HepG2 (cell line): ENCODE results near the gene PCIF1. TPM values are rescaled to one million over a fixed set of nuclear protein-coding genes. Genes with fewer than 3 reads are reported as not detected.

Source experiments
- ATAC-seq: fragments of 200-7000 bp; cut with Tn5 transposase; 3 replicates; pipeline ENCODE4 v1.9.1; 2020; ENCODE audit warnings: mild to moderate bottlenecking, moderate library complexity
- BruUV-seq: library from RNA; stranded (reverse); fragments of 400-500 nt; replicated peaks from 2 replicates; lab custom pipeline; 2021; lab: Mats Ljungman, UMichigan
- CTCF ChIA-PET: fragments of 300-600 bp; formaldehyde crosslinking; extraction: SDS; loops from one replicate; lab custom pipeline; 2021; ENCODE audit warnings: low total read pairs, inconsistent platforms, low intra/inter-chr PET ratio; lab: Yijun Ruan, JAX
- POLR2A ChIA-PET: fragments of 350-600 bp; sonication (Branson Sonifier 250); formaldehyde crosslinking; loops from one replicate; lab custom pipeline; 2020; ENCODE audit warnings: antibody characterized with exemption, inconsistent platforms; lab: Yijun Ruan, JAX
- DNase-seq: peaks from one replicate; pipeline ENCODE4 v3.0.0-alpha.2; 2015; ENCODE audit warnings: low spot score
- FAIRE-seq: peaks from 3 replicates; lab custom pipeline; 2011; peaks lifted over from hg19 to GRCh38; lab: Jason Lieb, UNC
- H2AFZ ChIP-seq: one replicate; pipeline ENCODE4 v1.6.1; 2011; ENCODE audit warnings: low read length, inconsistent platforms
- H3K27ac ChIP-seq: fragments of 300-600 bp; 3 replicates; pipeline ENCODE4 v1.8.0; 2011; ENCODE audit warnings: mixed run types, mild to moderate bottlenecking, mixed read lengths, low read length, inconsistent platforms; ENCODE audit not compliant: insufficient read depth; ENCODE audit errors: extremely low read length
- H3K27me3 ChIP-seq, 2 experiments: fragments of 200-600 bp in 1 of 2; 2 replicates in 1 of 2; 3 replicates in 1 of 2; pipeline versions ENCODE4 v1.6.0 to v1.8.0; 2011; ENCODE audit warnings: low read length in 2 of 2, mild to moderate bottlenecking in 2 of 2, moderate library complexity in 2 of 2, inconsistent platforms in 1 of 2; ENCODE audit not compliant: insufficient read depth in 2 of 2, control insufficient read depth in 1 of 2
- H3K36me3 ChIP-seq, 2 experiments: fragments of 200-600 bp in 1 of 2; replicated peaks in 1 of 2; 2 replicates in 1 of 2; 3 replicates in 1 of 2; pipeline versions ENCODE4 v1.5.1 to v1.8.0; 2011; ENCODE audit warnings: low read length in 2 of 2, inconsistent platforms in 1 of 2; ENCODE audit not compliant: insufficient read depth in 2 of 2, control insufficient read depth in 1 of 2
- H3K4me1 ChIP-seq: 2 replicates; pipeline ENCODE4 v1.5.1; 2012; ENCODE audit warnings: low read length, inconsistent platforms; ENCODE audit not compliant: insufficient read depth
- H3K4me2 ChIP-seq: 2 replicates; pipeline ENCODE4 v1.6.0; 2011; ENCODE audit warnings: low read depth, low read length, inconsistent platforms
- H3K4me3 ChIP-seq, 3 experiments: fragments of 200-600 bp in 1 of 3; sonication (generic), shearing (Covaris generic) in 1 of 3; replicated peaks in 1 of 3; 2 replicates each; pipeline ENCODE4 v1.5.1; 2011 to 2016; ENCODE audit warnings: low read length in 3 of 3, inconsistent platforms in 2 of 3, low read depth in 2 of 3, mild to moderate bottlenecking in 2 of 3, control low read depth in 1 of 3, mixed read lengths in 1 of 3; ENCODE audit not compliant: insufficient read depth in 1 of 3
- H3K79me2 ChIP-seq: one replicate; pipeline ENCODE4 v1.6.1; 2011; ENCODE audit warnings: low read length, inconsistent platforms; ENCODE audit not compliant: insufficient read depth
- H3K9ac ChIP-seq: 2 replicates; pipeline ENCODE4 v1.6.0; 2011; ENCODE audit warnings: mild to moderate bottlenecking, low read depth, low read length, inconsistent platforms; ENCODE audit not compliant: insufficient read depth
- H3K9me3 ChIP-seq: 2 replicates; pipeline ENCODE4 v1.5.1; 2012; ENCODE audit warnings: mild to moderate bottlenecking, low read length
- H4K20me1 ChIP-seq: 2 replicates; pipeline ENCODE4 v1.6.0; 2011; ENCODE audit warnings: inconsistent platforms, mild to moderate bottlenecking, low read length, moderate library complexity; ENCODE audit not compliant: insufficient read depth
- CCDC6 ChIP-seq: sonication (generic); formaldehyde crosslinking; IDR thresholded peaks from 2 replicates; pipeline ENCODE4 v1.8.1; 2022; ENCODE audit warnings: mild to moderate bottlenecking, missing genetic modification reagents, moderate library complexity
- ETV5 ChIP-seq: IDR thresholded peaks from 2 replicates; pipeline ENCODE4 v1.6.1; 2018; ENCODE audit warnings: missing biosample characterization, missing genetic modification reagents, inconsistent platforms, borderline replicate concordance
- HCFC1 ChIP-seq: fragments of 150-350 bp; IDR thresholded peaks from 2 replicates; pipeline ENCODE4 v1.6.1; 2014; ENCODE audit warnings: low read depth, low read length
- HMG20B ChIP-seq: conservative IDR thresholded peaks from 2 replicates; pipeline ENCODE4 v1.6.1; 2016; ENCODE audit warnings: missing genetic modification reagents, missing compliant biosample characterization
- MED1 ChIP-seq: sonication (generic); formaldehyde crosslinking; IDR thresholded peaks from 2 replicates; pipeline ENCODE4 v1.4.0; 2020; ENCODE audit warnings: missing genetic modification reagents
- NFYB ChIP-seq: sonication (generic); formaldehyde crosslinking; IDR thresholded peaks from 2 replicates; pipeline ENCODE4 v1.4.0; 2020; ENCODE audit warnings: missing genetic modification reagents
- POLR2A ChIP-seq, 2 experiments: IDR thresholded peaks; 2 replicates each; pipeline ENCODE4 v1.6.1; 2011; ENCODE audit warnings: low read depth in 2 of 2, low read length in 2 of 2, mild to moderate bottlenecking in 1 of 2, moderate library complexity in 1 of 2; ENCODE audit not compliant: insufficient read depth in 1 of 2
- XRCC5 ChIP-seq: fragments of 200-400 bp; formaldehyde crosslinking; optimal IDR thresholded peaks from 2 replicates; pipeline ENCODE3; 2017; ENCODE audit warnings: mild to moderate bottlenecking, low read length
- ZMYM2 ChIP-seq: sonication (generic); formaldehyde crosslinking; IDR thresholded peaks from 2 replicates; pipeline ENCODE4 v1.8.0; 2022; ENCODE audit warnings: mild to moderate bottlenecking, missing genetic modification reagents
- ZNF678 ChIP-seq: sonication (generic); formaldehyde crosslinking; IDR thresholded peaks from 2 replicates; pipeline ENCODE4 v1.4.0; 2020; ENCODE audit warnings: mild to moderate bottlenecking, missing genetic modification reagents
- WGBS: methylation state at CpG from one replicate; pipeline ENCODE4 v1.1.6; 2017; ENCODE audit warnings: low lambda C conversion rate; 5-methylcytosine and 5-hydroxymethylcytosine counted together
- in situ Hi-C: cut with HindIII; loops from 2 replicates; pipeline ENCODE4 v1.10.0; 2017; ENCODE audit warnings: low pct_unique_long_range_greater_than_20kb; ENCODE audit not compliant: extremely low pct_ligation_motif_present
- intact Hi-C: fragments of 100-400 bp; cut with micrococcal nuclease; formaldehyde crosslinking; loops from one replicate; pipeline ENCODE4 v1.10.0; 2022; ENCODE audit not compliant: unreplicated experiment
- polyA plus RNA-seq, 8 experiments: library from polyadenylated mRNA; depleted of rRNA in 3 of 8; stranded (reverse) in 7 of 8; unstranded in 1 of 8; fragments of >200 nt; fragmentation: Illumina TruSeq in 4 of 8; extraction: Trizol in 4 of 8; gene quantifications; 2 replicates each; pipeline versions ENCODE4 v1.2.1 to v1.2.3, GENCODE V29; 2011 to 2016; ENCODE audit warnings: low read depth in 4 of 8, missing spikeins in 1 of 8, mixed read lengths in 1 of 8; ENCODE audit not compliant: insufficient read depth in 1 of 8
- total RNA-seq, 5 experiments: library from RNA; depleted of rRNA; stranded (reverse); fragments of >200 nt; fragmentation: Illumina TruSeq; extraction: Trizol; gene quantifications; 2 replicates each; pipeline ENCODE4 v1.2.3, GENCODE V29; 2016; ENCODE audit warnings: low read depth in 1 of 5
- TF ChIP-seq, protein P1 (sequence below): sonication (generic); formaldehyde crosslinking; IDR thresholded peaks from 2 replicates; pipeline ENCODE4 v1.8.1; 2022; ENCODE audit warnings: low read depth, mild to moderate bottlenecking, missing genetic modification reagents
- TF ChIP-seq, protein P2 (sequence below): sonication (generic); formaldehyde crosslinking; IDR thresholded peaks from 2 replicates; pipeline ENCODE4 v1.5.0; 2020; ENCODE audit warnings: missing genetic modification reagents, mild to moderate bottlenecking, borderline replicate concordance
- TF ChIP-seq, protein P3 (sequence below): sonication (generic); formaldehyde crosslinking; conservative IDR thresholded peaks from 2 replicates; pipeline ENCODE4 v1.8.0; 2022; ENCODE audit warnings: missing genetic modification reagents
- TF ChIP-seq, protein P4 (sequence below): sonication (generic); formaldehyde crosslinking; IDR thresholded peaks from 2 replicates; pipeline ENCODE4 v1.5.0; 2020; ENCODE audit warnings: missing genetic modification reagents, mild to moderate bottlenecking, borderline replicate concordance
- TF ChIP-seq, protein P5 (sequence below): IDR thresholded peaks from 2 replicates; pipeline ENCODE4 v1.6.1; 2012; ENCODE audit warnings: inconsistent platforms
- TF ChIP-seq, protein P6 (sequence below): sonication (generic); formaldehyde crosslinking; IDR thresholded peaks from 2 replicates; pipeline ENCODE4 v1.4.0; 2020; ENCODE audit warnings: mild to moderate bottlenecking, missing genetic modification reagents

The PCIF1 gene
- total and polyA plus RNA-seq, 2 of the 13 experiments (the other 11 are each of a cell fraction or from before 2014, with no cell fraction given), result 20.9 to 24.4 TPM

DNA sequence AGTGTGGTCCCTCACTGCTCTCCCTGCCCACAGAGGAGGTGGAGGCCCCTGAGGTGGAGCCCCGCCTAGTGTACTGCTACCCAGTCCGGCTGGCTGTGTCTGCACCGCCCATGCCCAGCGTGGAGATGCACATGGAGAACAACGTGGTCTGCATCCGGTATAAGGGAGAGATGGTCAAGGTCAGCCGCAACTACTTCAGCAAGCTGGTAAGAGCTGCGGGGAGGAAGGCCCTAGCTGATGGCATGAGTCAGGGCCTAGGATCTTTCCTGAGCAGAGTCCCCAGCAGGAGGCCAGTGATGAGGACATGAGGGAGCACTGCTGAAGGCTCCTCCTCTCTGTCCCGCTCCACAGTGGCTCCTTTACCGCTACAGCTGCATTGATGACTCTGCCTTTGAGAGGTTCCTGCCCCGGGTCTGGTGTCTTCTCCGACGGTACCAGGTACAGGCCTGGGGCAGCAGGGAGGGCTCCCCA lies 11.2 kb downstream of the PCIF1 start:
- peak; percentile 11 for ATAC-seq
- no TSS peak for BruUV-seq
- peaks cover 54 to 80% of the 10 kb centered on the region in 2 experiments for H3K36me3 ChIP-seq
- H3K4me1 ChIP-seq, result peaks cover 30% of the 10 kb centered on the region
- no peak overlapping the region for H2AFZ ChIP-seq
- H3K79me2 ChIP-seq, result no peaks in the 10 kb centered on the region
- H3K9ac ChIP-seq, result peak overlapping the region; percentile 47; the same call in 1 of the 2 replicates
- ChIA-PET POLR2A (interaction anchor here (0.6 to 7.7 kb wide), 23 partner anchors 10 to 602 kb away, joined by 3 to 201 read pairs (median 6); partner anchors contain the start of genes CTSA, DNTTIP1, NEURL2 and PCIF1), CTCF (interaction anchor here (1.4 kb wide), 1 partner anchor 12 kb away, joined by 3 read pairs; no protein-coding TSS in a partner anchor)
- intact Hi-C loops (loop anchor here (1.0 kb wide), 1 partner anchor 55 kb away; no protein-coding TSS in a partner anchor), in situ Hi-C loops (loop anchor here (5.0 kb wide), 1 partner anchor 118 kb away; the partner anchor contains the start of gene TNNC2)
- no peaks in the 10 kb centered on the region for H4K20me1 ChIP-seq
- H3K4me2 ChIP-seq, result peak overlapping the region; percentile 5; the same call in 1 of the 2 replicates
- no peak for DNase-seq
- H3K27ac ChIP-seq, result peak overlapping the region; percentile 65
- FAIRE-seq, result no peak
- WGBS, result 95% methylated on average over 13 of the region's 13 CpGs
- no peaks in the 10 kb centered on the region for H3K9me3 ChIP-seq
- no peaks in the 10 kb centered on the region for H3K27me3 ChIP-seq
- no peak overlapping the region for H3K4me3 ChIP-seq
- TF ChIP-seq, protein P1, sequence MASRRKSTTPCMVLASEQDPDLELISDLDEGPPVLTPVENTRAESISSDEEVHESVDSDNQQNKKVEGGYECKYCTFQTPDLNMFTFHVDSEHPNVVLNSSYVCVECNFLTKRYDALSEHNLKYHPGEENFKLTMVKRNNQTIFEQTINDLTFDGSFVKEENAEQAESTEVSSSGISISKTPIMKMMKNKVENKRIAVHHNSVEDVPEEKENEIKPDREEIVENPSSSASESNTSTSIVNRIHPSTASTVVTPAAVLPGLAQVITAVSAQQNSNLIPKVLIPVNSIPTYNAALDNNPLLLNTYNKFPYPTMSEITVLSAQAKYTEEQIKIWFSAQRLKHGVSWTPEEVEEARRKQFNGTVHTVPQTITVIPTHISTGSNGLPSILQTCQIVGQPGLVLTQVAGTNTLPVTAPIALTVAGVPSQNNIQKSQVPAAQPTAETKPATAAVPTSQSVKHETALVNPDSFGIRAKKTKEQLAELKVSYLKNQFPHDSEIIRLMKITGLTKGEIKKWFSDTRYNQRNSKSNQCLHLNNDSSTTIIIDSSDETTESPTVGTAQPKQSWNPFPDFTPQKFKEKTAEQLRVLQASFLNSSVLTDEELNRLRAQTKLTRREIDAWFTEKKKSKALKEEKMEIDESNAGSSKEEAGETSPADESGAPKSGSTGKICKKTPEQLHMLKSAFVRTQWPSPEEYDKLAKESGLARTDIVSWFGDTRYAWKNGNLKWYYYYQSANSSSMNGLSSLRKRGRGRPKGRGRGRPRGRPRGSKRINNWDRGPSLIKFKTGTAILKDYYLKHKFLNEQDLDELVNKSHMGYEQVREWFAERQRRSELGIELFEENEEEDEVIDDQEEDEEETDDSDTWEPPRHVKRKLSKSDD (CRISPR knock-in tag), result peak; percentile 50; the same call in 1 of the 2 replicates
- TF ChIP-seq ZNF678 (CRISPR knock-in tag) (no peak), POLR2A (IDR thresholded peaks at IDR 0.05; ENCODE audit: insufficient read depth in 1 of 2, low read depth in 2 of 2, low read length in 2 of 2) (peak in 1 of 2 experiments; percentile 9; a peak in 1 of 4 replicates), XRCC5 (no peak), ETV5 (CRISPR knock-in tag) (0 out of 2 replicates have a peak, but pooled peaks have one; percentile 8), ZMYM2 (CRISPR knock-in tag) (peak; percentile 36; the same call in 1 of the 2 replicates), HMG20B (CRISPR knock-in tag) (0 out of 2 replicates have a peak, but pooled peaks have one; percentile 18), HCFC1 (no peak), MED1 (CRISPR knock-in tag) (no peak), CCDC6 (CRISPR knock-in tag) (no peak), NFYB (CRISPR knock-in tag) (no peak)
- TF ChIP-seq, protein P2, sequence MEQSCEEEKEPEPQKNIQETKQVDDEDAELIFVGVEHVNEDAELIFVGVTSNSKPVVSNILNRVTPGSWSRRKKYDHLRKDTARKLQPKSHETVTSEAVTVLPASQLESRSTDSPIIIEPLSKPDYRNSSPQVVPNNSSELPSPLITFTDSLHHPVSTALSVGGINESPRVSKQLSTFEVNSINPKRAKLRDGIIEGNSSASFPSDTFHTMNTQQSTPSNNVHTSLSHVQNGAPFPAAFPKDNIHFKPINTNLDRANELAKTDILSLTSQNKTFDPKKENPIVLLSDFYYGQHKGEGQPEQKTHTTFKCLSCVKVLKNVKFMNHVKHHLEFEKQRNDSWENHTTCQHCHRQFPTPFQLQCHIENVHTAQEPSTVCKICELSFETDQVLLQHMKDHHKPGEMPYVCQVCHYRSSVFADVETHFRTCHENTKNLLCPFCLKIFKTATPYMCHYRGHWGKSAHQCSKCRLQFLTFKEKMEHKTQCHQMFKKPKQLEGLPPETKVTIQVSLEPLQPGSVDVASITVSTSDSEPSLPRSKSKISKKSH (CRISPR knock-in tag), result peak; percentile 48; the same call in 1 of the 2 replicates
- TF ChIP-seq, protein P3, sequence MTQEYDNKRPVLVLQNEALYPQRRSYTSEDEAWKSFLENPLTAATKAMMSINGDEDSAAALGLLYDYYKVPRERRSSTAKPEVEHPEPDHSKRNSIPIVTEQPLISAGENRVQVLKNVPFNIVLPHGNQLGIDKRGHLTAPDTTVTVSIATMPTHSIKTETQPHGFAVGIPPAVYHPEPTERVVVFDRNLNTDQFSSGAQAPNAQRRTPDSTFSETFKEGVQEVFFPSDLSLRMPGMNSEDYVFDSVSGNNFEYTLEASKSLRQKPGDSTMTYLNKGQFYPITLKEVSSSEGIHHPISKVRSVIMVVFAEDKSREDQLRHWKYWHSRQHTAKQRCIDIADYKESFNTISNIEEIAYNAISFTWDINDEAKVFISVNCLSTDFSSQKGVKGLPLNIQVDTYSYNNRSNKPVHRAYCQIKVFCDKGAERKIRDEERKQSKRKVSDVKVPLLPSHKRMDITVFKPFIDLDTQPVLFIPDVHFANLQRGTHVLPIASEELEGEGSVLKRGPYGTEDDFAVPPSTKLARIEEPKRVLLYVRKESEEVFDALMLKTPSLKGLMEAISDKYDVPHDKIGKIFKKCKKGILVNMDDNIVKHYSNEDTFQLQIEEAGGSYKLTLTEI (CRISPR knock-in tag), result no peak
- TF ChIP-seq, protein P4, sequence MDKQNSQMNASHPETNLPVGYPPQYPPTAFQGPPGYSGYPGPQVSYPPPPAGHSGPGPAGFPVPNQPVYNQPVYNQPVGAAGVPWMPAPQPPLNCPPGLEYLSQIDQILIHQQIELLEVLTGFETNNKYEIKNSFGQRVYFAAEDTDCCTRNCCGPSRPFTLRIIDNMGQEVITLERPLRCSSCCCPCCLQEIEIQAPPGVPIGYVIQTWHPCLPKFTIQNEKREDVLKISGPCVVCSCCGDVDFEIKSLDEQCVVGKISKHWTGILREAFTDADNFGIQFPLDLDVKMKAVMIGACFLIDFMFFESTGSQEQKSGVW (CRISPR knock-in tag), result no peak
- TF ChIP-seq, protein P5, sequence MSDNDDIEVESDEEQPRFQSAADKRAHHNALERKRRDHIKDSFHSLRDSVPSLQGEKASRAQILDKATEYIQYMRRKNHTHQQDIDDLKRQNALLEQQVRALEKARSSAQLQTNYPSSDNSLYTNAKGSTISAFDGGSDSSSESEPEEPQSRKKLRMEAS, result 0 out of 2 replicates have a peak, but pooled peaks have one; percentile 15
- TF ChIP-seq, protein P6, sequence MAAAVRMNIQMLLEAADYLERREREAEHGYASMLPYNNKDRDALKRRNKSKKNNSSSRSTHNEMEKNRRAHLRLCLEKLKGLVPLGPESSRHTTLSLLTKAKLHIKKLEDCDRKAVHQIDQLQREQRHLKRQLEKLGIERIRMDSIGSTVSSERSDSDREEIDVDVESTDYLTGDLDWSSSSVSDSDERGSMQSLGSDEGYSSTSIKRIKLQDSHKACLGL, result peak; percentile 1; the same call in 1 of the 2 replicates
